ENCODE measurements around the gene IL18BP. TPM values are rescaled to one million over a fixed set of nuclear protein-coding genes. Genes with fewer than 3 reads are reported as not detected.
A peak's percentile ranks its signal among the peaks of the same experiment; 100 is the strongest.

IL18BP gene
- total RNA-seq, 2 donors from 2014 or later = 0.59 to 3.0 TPM

DNA sequence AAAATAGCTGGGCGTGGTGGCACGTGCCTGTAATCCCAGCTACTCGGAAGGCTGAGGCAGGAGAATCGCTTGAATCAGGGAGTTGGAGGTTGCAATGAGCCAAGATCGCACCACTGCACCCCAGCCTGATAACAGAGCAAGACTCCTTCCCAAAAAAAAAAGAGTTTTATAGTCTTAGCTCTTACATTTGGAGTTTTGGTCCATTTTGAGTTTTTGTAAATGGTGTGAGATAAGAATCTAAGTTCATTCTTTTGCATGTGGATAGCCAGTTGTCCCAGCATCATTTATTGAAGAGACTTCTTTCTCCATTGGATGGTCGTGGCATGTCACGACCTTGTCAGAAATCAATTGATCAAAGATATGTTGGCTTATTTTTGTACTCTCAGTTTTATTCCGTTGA is 35.2 kb upstream of the IL18BP start:
- TF ChIP-seq, protein P1, sequence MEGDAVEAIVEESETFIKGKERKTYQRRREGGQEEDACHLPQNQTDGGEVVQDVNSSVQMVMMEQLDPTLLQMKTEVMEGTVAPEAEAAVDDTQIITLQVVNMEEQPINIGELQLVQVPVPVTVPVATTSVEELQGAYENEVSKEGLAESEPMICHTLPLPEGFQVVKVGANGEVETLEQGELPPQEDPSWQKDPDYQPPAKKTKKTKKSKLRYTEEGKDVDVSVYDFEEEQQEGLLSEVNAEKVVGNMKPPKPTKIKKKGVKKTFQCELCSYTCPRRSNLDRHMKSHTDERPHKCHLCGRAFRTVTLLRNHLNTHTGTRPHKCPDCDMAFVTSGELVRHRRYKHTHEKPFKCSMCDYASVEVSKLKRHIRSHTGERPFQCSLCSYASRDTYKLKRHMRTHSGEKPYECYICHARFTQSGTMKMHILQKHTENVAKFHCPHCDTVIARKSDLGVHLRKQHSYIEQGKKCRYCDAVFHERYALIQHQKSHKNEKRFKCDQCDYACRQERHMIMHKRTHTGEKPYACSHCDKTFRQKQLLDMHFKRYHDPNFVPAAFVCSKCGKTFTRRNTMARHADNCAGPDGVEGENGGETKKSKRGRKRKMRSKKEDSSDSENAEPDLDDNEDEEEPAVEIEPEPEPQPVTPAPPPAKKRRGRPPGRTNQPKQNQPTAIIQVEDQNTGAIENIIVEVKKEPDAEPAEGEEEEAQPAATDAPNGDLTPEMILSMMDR (IDR thresholded peaks at IDR 0.05) = no peak
- H3K4me1 ChIP-seq = no peaks in the 10 kb centered on the region
- H3K27me3 ChIP-seq = no peaks in the 10 kb centered on the region
- DNase-seq (ENCODE audit: low spot score) = no peak
- peaks cover 31% of the 10 kb centered on the region for H3K36me3 ChIP-seq
- H3K27ac ChIP-seq = no peak overlapping the region
- no peak overlapping the region for H3K4me3 ChIP-seq
- H3K9me3 ChIP-seq = peaks cover 0 to 4% of the 10 kb centered on the region in 2 donors

DNA sequence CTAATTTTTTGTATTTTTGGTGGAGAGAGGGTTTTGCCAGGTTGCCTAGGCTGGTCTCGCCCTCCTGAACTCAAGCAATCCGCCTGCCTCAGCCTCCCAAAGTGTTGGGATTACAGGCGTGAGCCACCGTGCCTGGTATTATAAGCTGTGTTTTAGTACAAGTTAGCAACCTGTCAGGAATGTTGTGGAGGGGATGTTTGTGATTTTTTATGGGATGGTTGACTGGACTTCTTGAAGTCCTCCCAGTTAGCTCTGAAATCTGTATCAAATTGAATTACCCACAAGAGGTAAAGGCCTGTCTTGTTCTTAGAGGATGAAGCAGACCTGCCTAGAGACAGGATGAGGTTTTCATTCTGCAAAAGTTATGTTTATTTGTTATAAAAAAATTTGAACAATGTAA is 34.1 kb upstream of the IL18BP start:
- DNase-seq (ENCODE audit: low spot score) = no peak
- H3K27me3 ChIP-seq = no peaks in the 10 kb centered on the region
- TF ChIP-seq, protein P1 (IDR thresholded peaks at IDR 0.05) = no peak
- H3K9me3 ChIP-seq = peaks cover 0 to 4% of the 10 kb centered on the region in 2 donors
- H3K27ac ChIP-seq = no peak overlapping the region
- no peak overlapping the region for H3K4me3 ChIP-seq
- H3K36me3 ChIP-seq = peaks cover 31% of the 10 kb centered on the region
- H3K4me1 ChIP-seq = no peaks in the 10 kb centered on the region

DNA sequence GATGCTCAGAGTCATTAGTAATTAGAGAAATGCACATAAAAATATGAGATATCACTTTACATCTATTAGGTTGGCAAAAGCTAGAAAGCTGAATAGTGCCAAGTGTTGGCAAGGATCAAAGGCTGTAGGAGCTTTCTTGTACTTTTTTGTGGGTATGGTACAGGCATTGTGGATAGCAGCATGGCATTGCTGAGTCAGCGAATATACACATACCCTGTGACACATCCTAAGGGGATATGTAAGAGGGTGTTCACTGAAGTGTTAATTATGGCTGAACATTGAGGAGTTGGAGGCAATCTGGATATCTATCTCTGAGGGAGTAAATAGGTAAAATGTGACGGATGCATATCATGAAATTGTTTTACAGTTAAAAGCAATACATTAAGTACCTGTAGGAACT is 27.0 kb upstream of the IL18BP start:
- no peaks in the 10 kb centered on the region for H3K27me3 ChIP-seq
- no peak for DNase-seq (ENCODE audit: low spot score)
- H3K9me3 ChIP-seq = no peaks in the 10 kb centered on the region
- H3K27ac ChIP-seq = no peak overlapping the region
- H3K4me1 ChIP-seq = no peaks in the 10 kb centered on the region
- TF ChIP-seq, protein P1 (IDR thresholded peaks at IDR 0.05) = no peak
- no peak overlapping the region for H3K4me3 ChIP-seq
- peaks cover 15% of the 10 kb centered on the region for H3K36me3 ChIP-seq

DNA sequence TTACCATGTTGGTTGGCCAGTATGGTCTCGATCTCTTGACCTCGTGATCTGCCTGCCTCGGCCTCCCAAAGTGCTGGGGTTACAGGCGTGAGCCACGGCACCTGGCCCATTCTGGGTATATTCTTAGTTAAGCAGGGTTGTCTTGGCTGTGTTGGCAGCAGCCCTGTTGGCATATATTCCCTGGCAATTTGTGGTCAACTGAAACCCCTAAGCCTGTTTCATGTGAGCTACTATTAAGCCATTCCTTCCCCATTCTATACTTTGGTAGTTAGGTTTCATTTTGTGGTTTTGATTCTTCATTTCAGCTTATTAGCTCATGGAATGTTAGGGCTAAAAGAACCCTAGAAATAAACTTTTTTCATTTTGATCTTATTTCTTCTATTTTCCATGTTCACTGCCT is 22.2 kb upstream of the IL18BP start:
- Histone ChIP-seq H3K27ac (no peak overlapping the region), H3K27me3 (no peaks in the 10 kb centered on the region), H3K4me1 (no peaks in the 10 kb centered on the region), H3K36me3 (no peaks in the 10 kb centered on the region), H3K4me3 (no peak overlapping the region), H3K9me3 (no peaks in the 10 kb centered on the region)
- DNase-seq (ENCODE audit: low spot score) = no peak
- TF ChIP-seq, protein P1 (IDR thresholded peaks at IDR 0.05) = no peak

DNA sequence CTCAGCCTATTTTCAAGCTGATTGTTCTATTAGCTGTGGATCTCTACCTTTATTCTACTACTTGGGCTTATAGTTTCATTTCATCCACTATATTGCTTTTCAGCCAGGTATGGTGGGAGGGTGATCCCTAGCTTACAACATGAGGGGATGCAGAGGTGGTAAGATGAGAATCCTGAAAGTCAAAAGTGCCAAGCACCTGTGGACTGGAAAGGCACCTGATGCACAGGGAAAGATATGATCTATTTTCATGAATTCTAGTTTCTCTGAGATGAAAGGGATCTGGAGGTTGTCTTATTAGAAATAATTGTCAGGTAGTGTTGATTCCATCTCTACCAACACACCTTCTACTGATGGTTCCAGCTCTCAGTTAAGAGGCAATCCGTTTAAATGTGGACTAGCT is 21.6 kb upstream of the IL18BP start:
- H3K4me3 ChIP-seq = no peak overlapping the region
- H3K36me3 ChIP-seq = no peaks in the 10 kb centered on the region
- no peaks in the 10 kb centered on the region for H3K9me3 ChIP-seq
- H3K4me1 ChIP-seq = no peaks in the 10 kb centered on the region
- H3K27ac ChIP-seq = no peak overlapping the region
- no peaks in the 10 kb centered on the region for H3K27me3 ChIP-seq
- TF ChIP-seq, protein P1 (IDR thresholded peaks at IDR 0.05) = no peak
- DNase-seq (ENCODE audit: low spot score) = no peak

DNA sequence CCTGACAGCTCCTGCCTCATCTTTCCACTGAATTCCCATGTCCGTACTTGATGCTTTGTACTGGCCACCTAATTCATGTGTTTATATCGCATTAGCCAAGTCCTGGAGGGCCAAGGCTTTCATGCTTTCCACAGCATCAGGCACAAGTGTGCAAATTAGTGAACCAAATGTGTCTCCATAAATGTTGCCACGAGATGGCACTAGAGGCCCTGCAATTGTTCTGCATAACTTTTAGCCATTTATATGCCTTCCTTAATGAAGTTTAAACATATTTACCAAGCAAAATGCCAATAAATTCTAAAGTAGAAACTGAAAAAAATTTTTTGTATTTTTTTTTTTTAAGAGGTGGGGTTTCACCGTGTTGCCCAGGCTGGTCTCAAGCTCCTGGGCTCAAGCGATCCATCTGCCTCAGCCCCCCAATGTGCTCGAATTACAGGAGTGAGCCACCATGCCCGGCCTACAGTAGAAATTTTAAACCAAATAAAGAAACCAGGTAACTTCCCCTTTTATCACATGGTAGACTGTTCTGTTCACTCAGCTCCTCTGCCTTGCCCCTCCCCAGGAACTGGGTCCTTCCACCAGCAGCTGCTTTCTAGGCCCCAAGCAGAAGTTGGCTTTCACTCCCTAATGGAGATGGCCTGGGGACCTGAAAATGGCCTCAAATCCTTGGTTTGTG is 20.8 kb upstream of the IL18BP start:
- TF ChIP-seq, protein P1 (IDR thresholded peaks at IDR 0.05) = peak; percentile 64 to 78
- no peaks in the 10 kb centered on the region for H3K36me3 ChIP-seq
- no peaks in the 10 kb centered on the region for H3K4me1 ChIP-seq
- no peaks in the 10 kb centered on the region for H3K9me3 ChIP-seq
- no peak overlapping the region for H3K4me3 ChIP-seq
- H3K27ac ChIP-seq = no peak overlapping the region
- H3K27me3 ChIP-seq = no peaks in the 10 kb centered on the region
- DNase-seq (ENCODE audit: low spot score) = no peak
